SH-SY5Y (cell line): Measurements from ENCODE around the gene POLE3.

Experiments
- GATA2 ChIP-seq: IDR thresholded peaks from 2 replicates; pipeline ENCODE4 v1.6.1; 2011; ENCODE audit warnings: mild to moderate bottlenecking, low read depth, low read length
- GATA3 ChIP-seq: IDR thresholded peaks from 2 replicates; pipeline ENCODE4 v1.6.1; 2011; ENCODE audit warnings: low read depth, mild to moderate bottlenecking, low read length, moderate library complexity

DNA sequence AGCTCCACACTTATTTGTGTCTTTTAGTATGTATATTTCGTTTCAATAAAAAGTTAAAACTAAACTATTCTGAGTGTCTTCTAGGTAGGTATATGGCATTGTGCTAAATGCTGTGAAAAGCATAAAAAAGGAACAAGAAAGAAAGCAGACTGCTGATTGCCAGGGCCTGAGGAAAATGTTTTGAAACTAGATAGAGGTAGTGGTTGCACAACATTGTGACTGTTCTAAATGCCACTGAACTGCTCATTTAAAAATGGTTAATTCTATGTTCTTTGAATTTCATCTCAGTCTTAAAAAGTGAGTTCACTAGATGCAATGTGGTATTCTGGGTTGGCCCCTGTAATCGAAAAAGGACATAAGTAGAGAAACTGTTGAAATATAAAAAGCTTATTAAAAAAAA is 6.8 kb downstream of the POLE3 start:
- no peak for TF ChIP-seq GATA2
- no peak for TF ChIP-seq GATA3
